DLD1 (cell line): ENCODE data around the gene GATD1.

Source experiments
- in situ Hi-C: cut with HindIII; loops from 2 replicates; pipeline ENCODE4 v1.10.0; 2017; ENCODE audit warnings: low sequenced_read_pairs

The GATD1 gene

DNA sequence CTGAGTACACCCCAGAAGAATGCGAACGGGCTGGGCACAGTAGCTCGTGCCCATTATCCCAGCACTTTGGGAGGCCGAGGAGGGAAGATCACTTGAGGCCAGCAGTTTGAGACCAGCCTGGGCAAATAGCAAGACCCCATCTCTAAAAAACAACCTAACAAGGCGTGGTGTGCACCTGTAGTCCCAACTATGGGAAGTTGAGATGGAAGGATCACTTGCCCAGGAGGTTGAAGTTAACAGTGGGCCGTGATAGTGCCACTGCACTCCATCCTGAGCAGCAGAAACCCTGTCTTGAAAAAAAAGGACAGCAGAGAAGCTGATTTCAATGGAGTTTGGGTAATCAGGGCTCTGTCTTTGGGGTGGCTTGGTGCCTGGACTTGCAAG lies 35.8 kb upstream of the GATD1 start:
- in situ Hi-C loops: no loop called here

DNA sequence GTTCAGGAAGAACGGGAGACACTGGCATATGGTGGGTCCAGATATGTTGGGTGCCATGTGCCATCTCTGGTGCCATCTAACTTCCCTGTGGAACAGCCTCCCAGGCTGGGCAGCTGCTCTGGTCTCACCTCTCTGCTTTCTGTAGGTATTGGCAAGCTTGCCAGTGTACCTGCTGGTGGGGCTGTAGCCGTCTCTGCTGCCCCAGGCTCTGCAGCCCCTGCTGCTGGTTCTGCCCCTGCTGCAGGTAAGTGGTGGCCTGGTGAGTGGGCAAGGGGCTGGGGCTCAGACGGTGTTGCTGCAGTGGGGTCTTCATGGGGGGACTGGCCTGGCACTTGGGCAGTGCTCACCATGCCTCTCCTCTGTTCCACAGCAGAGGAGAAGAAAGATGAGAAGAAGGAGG lies 35.1 kb upstream of the GATD1 start:
- in situ Hi-C loops: no loop called here

DNA sequence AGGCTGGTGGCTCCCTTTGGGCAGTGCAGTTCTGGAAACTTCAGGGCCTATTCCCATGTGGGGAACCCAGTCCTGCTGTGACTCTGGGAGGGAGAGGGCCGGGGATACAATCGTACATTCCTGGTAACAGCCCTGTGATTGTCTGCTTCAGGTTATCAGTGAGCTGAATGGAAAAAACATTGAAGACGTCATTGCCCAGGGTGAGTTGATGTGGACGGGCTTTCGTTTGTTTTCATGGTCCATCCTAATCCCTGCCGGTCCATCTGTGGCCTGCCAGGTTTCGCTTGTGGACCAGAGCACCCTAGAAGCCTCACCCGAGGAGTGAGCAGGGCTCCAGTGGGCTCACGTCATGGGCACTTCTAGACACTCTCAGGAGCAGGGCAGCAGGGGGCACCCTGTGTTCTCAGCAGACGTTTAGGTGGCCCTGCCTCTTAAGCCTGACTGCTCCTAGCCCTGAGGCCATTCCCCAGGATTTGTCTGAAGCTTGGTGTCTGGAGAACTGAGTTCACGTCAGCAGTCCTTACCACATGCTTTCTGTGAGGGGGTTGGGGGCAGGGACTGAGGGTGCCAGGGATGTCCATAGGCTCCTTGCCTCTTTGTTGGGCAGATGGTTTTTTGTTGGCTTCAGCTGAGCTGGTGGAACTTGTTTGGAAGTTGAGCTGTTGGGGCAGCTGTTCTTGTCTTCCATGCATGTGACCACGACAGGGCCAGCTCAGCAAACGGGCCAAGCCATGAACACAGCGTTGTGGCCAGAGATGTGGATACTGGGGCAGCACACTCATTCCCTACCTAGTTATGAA lies 34.4 kb upstream of the GATD1 start:
- in situ Hi-C loops: no loop called here

DNA sequence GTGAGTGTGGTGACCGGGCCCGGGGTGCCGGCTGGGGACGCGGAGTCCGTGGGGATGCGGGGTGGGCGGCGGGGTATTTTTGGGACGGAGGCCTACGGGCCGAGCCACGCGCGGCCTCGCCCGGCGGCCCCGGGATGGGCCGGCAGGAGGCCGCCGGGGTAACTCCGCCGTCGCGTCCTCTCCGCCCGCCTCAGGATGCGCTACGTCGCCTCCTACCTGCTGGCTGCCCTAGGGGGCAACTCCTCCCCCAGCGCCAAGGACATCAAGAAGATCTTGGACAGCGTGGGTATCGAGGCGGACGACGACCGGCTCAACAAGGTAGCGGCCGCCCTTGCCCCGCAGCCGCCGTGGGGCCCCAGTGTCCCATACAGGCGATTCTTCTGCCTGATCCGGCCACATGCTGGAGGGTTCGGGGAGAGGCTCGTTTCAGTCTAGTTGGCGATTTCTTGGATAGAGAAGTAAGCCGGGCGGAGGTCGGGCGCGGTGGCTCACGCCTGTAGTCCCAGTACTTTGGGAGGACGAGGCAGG lies 32.8 kb upstream of the GATD1 start:
- in situ Hi-C loops: no loop called here

DNA sequence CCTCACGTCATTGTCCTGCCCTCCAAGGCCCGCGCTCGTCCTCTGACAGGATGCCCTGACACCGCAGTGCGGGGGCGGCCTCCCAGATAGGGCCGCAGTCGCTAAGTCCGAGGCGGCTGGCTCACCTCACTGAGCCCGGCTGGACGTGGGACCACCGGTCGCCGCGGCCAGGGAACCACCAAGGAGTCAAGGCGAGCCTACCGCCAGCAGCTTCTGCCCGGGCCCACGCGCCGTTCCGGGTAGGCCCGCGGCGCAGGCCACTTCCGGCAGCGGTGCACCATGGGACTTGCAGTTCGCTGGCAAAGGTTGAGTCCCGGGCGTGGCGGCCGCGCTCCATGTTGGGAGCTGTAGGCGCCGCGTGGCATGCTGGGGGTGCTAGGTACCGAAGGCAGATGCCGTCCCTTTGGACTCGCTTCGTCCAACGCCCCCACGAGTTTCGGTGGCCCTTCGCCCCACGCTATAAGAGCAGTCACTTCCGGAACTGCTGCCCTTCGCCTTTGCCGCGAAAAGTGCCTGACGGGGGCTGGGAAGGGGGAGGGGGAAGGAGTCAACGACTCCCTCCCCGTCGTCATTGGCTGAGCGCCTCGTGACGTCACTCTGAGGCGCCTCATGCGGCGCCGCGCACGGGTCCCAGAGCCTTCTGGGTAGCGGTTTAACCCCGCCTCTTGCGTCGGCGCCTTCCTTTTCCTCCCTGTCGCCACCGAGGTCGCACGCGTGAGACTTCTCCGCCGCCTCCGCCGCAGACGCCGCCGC lies 32.2 kb upstream of the GATD1 start, which contains the start of gene RPLP2:
TSS of gene RPLP2 (plus strand) at position 681 of the 753 bp plus-strand sequence. CDS start 268 bp downstream, outside the sequence.
- in situ Hi-C loops: no loop called here

DNA sequence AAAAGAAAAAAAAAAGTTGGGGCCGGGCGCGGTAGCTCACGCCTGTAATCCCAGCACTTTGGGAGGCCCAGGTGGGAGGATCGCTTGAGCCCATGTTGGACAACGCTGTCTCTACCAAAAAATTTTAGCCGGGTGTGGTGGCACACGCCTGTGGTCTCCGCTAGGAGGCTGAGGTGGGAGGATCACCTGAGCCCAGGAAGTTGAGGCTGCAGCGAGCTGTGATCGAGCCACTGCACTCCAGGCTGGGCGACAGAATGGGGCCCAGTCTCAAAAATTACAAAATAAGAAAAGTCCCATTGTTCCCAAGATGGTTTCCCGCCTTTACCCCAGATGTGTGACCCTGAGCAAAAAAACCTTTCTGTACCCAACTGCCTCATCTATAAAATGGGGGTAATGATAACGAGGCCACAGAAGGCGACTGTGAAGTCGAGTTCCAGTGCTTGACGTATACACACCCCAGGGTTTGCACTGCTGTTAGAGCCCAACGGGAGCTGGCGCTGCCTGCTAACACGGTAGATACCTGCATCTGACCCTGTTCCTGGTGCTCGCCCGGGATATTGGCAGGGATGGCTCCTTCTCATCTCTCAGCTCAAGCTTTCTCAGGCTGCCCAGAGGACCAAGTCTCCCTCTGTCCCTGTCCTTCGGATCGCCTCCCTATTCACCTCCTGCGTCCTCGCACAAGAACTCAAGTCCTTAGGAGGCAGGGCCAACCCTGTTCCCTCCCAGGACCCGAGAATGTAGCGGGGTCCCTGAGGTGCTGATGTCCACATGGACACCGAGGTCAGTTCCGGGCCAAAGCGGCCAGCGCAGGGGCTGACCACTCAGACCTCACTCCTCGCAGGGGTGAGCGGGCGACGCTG lies 31.4 kb upstream of the GATD1 start:
- in situ Hi-C loops: no loop called here

DNA sequence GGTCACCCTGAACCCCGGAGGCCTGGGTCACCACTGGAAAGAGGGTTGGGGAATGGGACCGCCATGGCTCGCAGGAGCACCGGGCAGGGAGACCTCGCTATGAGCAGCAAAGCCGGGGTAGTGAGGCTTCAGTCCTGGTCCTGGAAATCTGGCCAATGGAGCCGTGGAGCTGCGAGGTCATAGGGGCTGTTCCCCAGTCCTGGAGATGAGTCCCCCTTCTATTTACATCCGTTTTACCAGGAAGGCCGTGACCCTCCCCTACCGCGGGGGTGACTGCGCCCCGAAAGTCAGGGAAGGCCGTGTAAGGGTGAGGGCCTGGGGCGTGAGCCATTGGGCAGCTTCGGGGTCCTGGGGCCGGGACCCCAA lies 27.3 kb upstream of the GATD1 start:
- in situ Hi-C loops: no loop called here

DNA sequence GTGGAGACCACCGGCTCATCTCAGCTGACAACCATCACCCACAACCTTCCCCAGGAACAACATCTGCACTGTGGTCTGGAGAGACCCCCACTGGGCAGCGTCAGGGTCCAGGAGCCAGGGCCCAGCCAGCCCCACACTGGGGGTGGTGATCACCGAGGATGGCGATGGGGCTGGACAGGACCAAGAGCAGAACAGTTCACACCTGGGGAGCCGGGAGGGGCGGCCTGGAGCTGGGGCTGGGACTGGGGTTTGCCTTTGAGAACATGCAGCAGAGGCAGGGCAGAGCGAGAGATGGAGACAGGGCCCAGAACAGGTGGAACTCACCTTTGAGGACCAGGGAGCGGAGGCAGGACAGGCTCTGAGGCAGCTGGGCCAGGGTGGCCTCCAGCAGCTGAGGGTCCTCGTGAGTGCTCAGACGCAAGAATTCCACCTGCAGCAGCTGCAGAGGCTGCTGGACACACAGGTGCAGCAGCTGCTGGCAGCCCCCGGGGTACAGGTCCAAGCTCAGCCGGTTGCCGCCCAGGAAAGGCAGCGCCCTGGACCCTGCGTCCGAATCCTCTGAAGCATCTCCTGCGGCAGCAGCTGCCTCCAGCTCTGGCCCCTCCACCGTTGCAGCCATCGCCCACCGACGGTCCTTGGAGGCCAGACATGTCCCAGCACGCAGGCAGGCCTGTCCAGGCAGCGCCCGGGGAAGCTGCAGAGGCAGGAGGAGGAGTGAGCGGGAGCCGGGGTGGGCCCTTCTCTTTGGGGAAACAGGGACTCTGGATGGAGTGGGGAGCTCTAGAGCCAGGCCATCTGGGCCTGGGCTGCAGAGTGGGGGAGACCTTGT lies 26.7 kb upstream of the GATD1 start:
- in situ Hi-C loops: no loop called here

DNA sequence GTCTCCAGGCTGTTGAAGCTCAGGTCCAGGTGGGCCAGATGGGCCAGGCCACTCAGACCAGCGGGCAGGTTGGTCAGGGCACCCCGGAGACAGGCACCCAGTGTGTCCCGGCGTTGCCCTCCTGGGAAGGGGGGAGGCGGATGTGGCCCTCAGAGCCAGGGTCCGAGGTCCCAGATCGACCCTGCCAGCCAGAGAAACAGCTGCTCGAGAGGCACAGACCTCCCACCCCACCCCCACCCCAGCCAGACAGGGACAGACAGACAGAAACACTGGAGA lies 26.1 kb upstream of the GATD1 start:
- in situ Hi-C loops: no loop called here

DNA sequence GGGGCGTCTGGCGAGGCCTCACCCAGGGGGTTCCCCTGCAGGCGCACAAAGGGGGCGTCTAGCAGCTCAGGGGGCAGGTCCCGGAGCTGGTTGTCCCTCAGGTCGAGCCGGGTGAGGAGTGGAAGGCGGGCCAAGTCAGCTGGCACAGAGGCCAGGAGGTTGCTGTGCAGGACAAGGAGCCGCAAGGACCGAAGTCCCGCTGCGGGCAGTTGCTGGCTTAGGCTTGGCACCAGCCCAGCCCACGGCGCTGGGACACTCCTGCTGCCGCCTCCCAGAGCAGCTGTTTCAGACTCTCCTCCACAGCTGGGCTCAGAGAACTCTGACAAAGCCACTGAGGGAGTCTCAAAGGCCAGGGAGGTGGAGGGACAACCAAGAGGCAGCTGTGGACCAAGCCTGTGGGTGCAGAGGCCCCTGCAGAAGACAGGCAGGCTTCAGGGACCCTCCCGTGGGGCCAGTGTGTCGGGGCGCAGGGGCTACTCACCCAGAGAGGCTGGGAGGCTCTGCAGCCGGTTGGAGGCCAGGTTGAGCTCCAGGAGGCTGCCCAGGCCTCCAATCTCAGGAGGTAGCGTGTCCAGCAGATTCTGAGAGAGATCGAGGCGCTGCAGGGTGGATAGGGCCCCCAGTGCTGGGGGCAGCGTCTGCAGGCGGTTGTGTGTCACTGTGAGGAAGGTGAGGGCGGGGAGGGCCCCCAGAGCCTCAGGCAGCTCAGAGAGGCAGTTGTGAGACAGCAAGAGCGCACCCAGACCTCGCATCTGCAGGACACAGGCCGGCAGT lies 25.6 kb upstream of the GATD1 start:
- in situ Hi-C loops: no loop called here

DNA sequence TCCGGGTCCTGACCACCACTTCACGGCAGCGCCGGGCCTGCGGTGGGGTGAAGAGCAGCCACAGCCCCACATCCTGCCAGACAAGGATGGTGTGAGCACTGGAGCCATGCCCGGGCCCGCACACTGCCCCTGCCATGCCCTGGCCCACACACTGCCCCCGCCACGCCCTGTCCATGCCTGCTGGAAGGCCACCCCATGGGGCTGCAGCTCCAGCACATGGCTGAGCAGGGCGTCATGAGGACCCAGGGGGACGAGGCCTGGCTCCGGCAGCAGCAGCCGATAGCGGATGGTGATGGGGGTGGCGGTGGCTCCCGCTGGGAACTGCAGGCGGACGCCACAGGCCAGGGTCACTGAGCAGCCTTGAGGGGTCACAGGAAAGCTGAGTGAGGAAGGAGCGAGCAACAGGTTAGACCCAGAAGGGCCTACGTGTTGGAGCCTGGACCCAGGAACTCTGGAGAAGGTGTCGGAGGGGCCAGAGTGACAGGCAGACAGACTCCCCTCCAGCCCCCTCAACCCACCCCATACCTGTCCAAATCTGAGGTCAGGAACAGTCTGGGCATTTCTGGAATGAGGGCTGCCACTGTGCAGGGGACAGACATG lies 24.8 kb upstream of the GATD1 start:
- in situ Hi-C loops: no loop called here

DNA sequence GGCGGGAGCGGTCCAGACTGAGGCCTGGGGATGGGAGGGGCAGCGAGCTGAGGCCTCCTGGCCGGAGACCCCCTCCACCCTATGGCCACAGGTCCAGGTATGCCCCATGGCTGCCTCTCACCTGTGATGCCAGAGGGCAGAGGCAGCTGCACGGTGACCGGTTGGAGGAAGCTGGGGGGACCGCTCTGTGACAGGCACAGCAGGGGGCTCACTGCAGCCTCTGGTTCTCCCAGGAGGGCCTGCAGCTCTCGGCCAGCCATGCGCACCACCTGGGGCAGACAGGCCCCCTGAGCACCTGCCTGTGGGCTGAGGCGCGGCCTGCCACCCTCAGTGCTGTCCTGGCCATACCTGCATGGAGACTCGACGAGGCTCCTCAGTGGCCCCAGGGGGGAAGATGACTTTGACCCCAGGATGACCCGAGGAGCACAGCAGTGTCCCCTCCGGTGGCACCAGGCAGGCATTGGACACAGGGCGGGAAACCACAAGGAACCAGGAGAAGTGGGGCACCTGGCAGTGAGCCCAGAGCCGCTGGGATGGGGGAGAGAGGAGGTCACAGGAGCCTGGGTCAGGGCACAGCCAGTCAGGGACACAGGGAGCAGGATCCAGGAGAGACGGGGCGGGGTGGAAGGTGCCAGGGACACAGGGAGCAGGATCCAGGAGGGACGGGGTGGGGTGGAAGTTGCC lies 24.0 kb upstream of the GATD1 start:
- in situ Hi-C loops: no loop called here

DNA sequence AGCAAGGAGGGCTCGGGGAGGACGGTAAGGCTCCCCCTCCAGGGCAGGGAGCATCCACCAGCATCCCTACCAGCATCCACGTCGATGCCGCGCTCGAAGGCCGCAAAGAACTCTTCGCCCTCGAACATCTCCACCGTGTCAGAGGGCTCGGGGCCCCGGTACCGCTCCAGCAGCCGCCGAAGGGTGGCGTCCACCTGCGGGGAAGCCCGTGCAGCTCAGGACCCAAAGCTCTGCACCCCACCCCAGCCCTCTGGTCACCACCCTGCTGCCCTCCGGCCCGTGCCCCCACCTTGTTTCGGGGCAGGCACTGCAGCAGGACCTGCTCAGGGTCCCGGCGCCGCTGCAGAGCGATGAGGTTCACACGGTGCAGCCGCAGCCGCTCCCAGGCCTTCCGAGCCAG lies 23.2 kb upstream of the GATD1 start:
- in situ Hi-C loops: no loop called here

DNA sequence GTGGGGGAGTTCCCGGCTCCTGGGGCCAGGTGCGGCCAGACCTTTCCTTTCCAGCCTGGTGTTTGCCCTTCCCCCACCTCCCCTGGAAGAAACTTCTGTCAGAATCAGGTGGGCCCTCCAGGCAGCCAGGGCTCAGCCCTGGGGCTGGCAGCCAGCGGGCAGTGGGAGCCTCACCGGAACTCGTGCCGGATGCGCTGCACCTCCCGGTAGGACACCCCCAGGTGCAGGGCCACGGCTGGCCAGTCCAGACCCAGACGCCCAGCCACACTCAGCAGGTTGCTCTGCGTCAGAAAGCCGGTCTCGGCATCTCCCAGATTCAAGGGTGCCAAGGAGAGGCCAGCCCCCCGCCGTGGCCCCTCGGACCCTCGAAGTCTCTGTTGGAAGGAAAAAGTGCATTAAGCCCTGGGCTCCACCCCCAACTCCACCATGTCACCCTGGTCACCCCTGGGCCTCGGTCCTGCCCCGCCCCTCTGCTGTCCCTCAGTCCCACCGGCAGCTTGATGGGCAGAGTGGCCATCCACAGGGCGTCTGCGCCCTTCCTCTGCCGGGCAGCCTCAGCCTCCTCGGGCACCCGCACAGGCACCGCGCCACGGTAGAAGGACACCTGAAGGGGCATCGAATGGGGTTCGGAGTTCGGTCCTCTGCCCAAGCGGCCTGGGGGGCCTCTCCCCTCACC lies 22.5 kb upstream of the GATD1 start:
- in situ Hi-C loops: no loop called here

DNA sequence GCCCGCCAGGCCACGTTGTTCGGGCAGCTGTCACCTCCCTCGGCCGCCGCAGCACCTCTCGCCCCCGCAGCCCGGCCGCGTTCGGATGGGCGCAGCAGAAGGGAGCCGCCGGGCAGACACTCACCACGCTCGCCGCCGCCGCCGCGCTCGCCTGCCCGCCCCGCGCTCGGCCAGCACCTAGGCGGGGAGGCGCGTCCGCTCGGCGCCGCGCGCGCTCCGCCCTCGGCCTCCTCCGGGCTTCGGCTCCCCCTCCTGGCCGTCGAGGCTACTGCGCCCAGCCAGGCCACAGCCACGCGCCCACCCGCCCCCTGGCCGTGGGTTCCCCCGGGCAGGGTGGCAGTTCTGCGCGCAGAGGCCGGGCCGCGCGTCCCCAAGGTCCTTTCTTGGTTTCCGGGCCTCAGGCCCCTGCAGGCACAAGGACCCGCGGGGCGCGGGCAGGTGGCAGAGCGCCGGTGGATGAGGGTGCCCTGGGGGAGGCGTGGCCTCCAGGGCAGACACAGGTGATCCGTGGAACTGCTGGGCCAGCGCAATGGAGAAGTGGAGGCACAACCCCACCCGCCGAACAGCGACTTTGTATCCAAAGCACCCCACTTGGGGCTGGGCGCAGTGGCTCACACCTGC lies 20.9 kb upstream of the GATD1 start, which contains the start of gene SLC25A22:
TSS of gene SLC25A22 (minus strand) at position 189 of the 621 bp plus-strand sequence. CDS start 3,275 bp downstream, outside the sequence.
- in situ Hi-C loops: no loop called here

DNA sequence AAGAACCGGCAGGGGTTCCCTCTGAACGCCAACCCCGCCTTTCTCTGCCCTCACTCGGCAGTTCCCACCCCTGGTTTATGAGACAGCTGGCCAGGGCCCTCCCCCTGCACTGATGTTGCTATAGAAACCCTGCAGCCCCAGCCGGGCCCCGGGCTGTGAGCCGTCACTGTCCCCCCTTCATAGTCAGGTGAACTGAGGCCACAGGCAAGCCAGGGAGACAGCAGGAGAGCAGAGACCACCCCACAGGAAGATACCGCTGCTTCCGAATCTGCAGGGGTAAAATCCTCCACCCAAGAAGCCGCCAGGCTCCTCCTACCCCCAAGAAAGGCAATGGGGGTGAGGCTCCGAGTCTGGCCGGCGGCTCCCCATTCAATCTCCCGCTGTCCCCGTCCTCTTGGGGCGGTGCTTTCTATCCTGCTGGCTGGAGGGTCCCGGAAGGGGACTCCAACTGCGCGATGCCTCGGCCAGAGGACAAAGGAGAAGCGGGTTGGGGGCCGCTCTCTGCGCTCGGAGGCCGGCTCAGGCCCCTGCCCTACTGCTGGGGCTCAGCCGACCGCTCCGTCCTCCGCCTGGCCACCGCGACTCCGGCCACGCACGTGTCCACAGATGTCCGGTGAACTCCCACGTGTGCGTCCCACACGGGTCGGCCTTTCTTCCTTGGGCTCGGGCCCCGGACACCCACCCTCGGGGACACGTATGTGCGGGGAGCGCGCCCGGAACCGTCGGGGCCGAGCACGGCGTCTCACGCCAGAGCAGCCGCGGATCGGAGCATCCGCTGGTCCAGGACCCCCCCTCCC lies 20.2 kb upstream of the GATD1 start:
- in situ Hi-C loops: no loop called here
